GM12873 (cell line): ENCODE results near the gene CDH4.

Source experiments
- CTCF ChIP-seq: IDR thresholded peaks from 2 replicates; pipeline ENCODE4 v1.5.1; 2012; ENCODE audit warnings: low read depth, mild to moderate bottlenecking, moderate library complexity, low read length, control low read depth; ENCODE audit not compliant: insufficient read depth; ENCODE audit errors: missing control alignments

CDH4 gene

GRCh38 chr20:61538943-61539265 is 286.8 kb downstream of the CDH4 start:
- no peak for TF ChIP-seq CTCF

- TF ChIP-seq CTCF, result no peak
Measured at GRCh38 chr20:61539706-61540360, 287.8 kb downstream of the CDH4 start.

GRCh38 chr20:61541537-61541936 is 289.5 kb downstream of the CDH4 start:
- no peak for TF ChIP-seq CTCF

GRCh38 chr20:61543086-61543485 is 291.0 kb downstream of the CDH4 start:
- no peak for TF ChIP-seq CTCF

GRCh38 chr20:61543931-61544745 is 292.1 kb downstream of the CDH4 start:
- TF ChIP-seq CTCF, result no peak

- no peak for TF ChIP-seq CTCF
Measured at GRCh38 chr20:61544910-61545889, 293.1 kb downstream of the CDH4 start.

- no peak for TF ChIP-seq CTCF
Measured at GRCh38 chr20:61546641-61547040, 294.6 kb downstream of the CDH4 start.
